Stomach (tissue), 9 donors: ENCODE results near the gene TRIM10. TPM values are rescaled to one million over a fixed set of nuclear protein-coding genes. Genes with fewer than 3 reads are reported as not detected.
A peak's percentile ranks its signal among the peaks of the same experiment; 100 is the strongest.
"Not testable (repeated sequence)": the region's sequence is repeated elsewhere in the genome, so short reads cannot be mapped to it uniquely, and the experiment has no call there.

Source experiments
- DNase-seq, 2 donors: peaks; one replicate each; pipeline versions ENCODE4 v3.0.0 to v3.0.0-alpha.2; 2013 to 2019
- H3K27ac ChIP-seq, 5 donors: fragments of 200-600 bp in 4 of 5; sonication (generic) in 4 of 5; one replicate each; pipeline ENCODE4 v1.5.1; 2013 to 2019; ENCODE audit warnings: mild to moderate bottlenecking in 1 of 5, moderate library complexity in 1 of 5
- H3K27me3 ChIP-seq, 3 donors: fragments of 200-600 bp; sonication (generic); one replicate each; pipeline ENCODE4 v1.5.1; 2017 to 2019; ENCODE audit warnings: mixed run types in 1 of 3
- H3K36me3 ChIP-seq, 4 donors: fragments of 200-600 bp; sonication (generic); 1 replicate in 3 of 4; 2 replicates in 1 of 4; pipeline ENCODE4 v1.5.1; 2016 to 2019
- H3K4me1 ChIP-seq, 4 donors: fragments of 200-600 bp; sonication (generic); one replicate each; pipeline ENCODE4 v1.5.1; 2016 to 2019
- H3K4me3 ChIP-seq, 4 donors: fragments of 200-600 bp; sonication (generic) in 3 of 4; one replicate each; pipeline ENCODE4 v1.5.1; 2016 to 2019; ENCODE audit warnings: mild to moderate bottlenecking in 1 of 4
- H3K9me3 ChIP-seq, 4 donors: fragments of 200-600 bp; sonication (generic); one replicate each; pipeline ENCODE4 v1.5.1; 2016 to 2019
- EP300 ChIP-seq: sonication (generic); formaldehyde crosslinking; IDR thresholded peaks from one replicate; pipeline ENCODE4 v1.6.1; 2017; ENCODE audit warnings: antibody characterized with exemption
- POLR2A ChIP-seq, 4 donors: fragments of 450-650 bp; IDR thresholded peaks; one replicate each; pipeline ENCODE4 v1.6.1; 2016; ENCODE audit warnings: antibody characterized with exemption in 4 of 4, control low read depth in 2 of 4, mild to moderate bottlenecking in 1 of 4, moderate library complexity in 1 of 4
- POLR2AphosphoS5 ChIP-seq, 3 donors: sonication (generic); formaldehyde crosslinking; IDR thresholded peaks; one replicate each; pipeline ENCODE4 v1.6.1; 2016; ENCODE audit warnings: antibody characterized with exemption in 3 of 3
- WGBS, 5 donors: extraction: QIAGEN DNeasy Blood & Tissue Kit in 3 of 5; methylation state at CpG; one replicate each; pipeline versions ENCODE4 v1.1.5 to v1.1.7; 2013 to 2018; 5-methylcytosine and 5-hydroxymethylcytosine counted together
- intact Hi-C: fragments of 100-400 bp; cut with DNase I; formaldehyde crosslinking; loops from one replicate; pipeline ENCODE4 v1.15.1; 2023; ENCODE audit warnings: low total_unique reads
- polyA plus RNA-seq, 3 donors: library from polyadenylated mRNA; stranded (reverse); fragments of 200-250 nt; gene quantifications; one replicate each; pipeline ENCODE4 v1.2.3, GENCODE V29; 2013
- total RNA-seq, 5 donors: library from RNA; depleted of rRNA; stranded (reverse); fragments of >200 nt; gene quantifications; one replicate each; pipeline versions ENCODE4 v1.1.0 to v1.2.3, GENCODE V29; 2014 to 2016
- TF ChIP-seq, protein P1 (sequence below), 7 experiments: fragments of 450-650 bp in 4 of 7; fragments of 200-600 bp in 3 of 7; sonication (generic) in 3 of 7; IDR thresholded peaks; one replicate each; pipeline ENCODE4 v1.5.1; 2016 to 2019; ENCODE audit warnings: antibody characterized with exemption in 7 of 7, control low read depth in 2 of 7, mild to moderate bottlenecking in 1 of 7
- donor health status: healthy with polysubstance abuse.
- donor health status: Bipolar disorder and iron deficiency.
- donor health status: healthy.

TRIM10 gene
- total and polyA plus RNA-seq, 8 donors = 0.37 to 2.3 (median 0.58) TPM; not detected in 5

DNA sequence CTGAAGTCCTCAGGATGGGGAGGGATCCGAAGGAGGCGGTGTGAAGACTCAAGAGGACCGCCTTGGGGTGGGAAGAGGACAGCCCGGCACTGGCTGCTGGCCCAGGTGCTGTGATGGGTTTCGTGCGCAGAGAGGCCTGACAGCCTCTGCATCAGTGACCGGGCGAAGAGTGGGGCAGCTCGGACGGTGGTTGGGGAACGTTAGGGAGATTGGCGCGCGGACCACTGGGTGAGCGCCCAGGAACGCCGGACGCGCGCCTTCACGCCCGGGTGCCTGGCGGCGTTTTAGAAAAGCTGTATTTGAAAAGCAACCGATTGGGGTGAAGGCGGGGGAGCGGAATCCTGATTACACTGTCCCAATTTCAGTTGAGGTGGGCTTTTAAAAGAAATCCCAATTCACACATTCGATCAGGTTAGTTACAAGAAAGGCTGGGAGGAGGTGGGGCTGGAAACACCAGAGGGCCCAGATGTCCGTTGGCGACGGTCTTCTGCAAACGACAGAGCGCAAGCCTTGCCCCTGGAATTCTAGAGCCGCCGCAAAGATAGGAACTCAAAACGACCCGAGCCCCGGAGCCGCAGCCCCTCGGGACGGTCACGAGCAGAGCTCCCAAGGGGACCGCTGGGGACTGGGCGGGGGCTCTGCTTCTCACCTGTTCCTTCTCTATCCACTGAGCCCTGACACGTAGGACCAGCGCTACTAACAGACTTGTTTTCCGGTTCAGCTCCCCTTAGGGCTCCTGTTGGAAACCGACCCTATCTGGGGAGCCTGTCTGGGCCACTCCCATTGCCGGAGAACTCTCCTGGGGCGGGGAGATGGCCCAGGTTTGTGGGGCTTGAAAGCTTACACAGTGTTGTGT, 33.5 kb downstream of the TRIM10 start:
- Histone ChIP-seq H3K4me1 (peaks cover 7 to 24% (median 18%) of the 10 kb centered on the region in 4 donors), H3K4me3 (peak overlapping the region in 2 of 4 donors; percentile 23 to 34), H3K27me3 (peaks cover 11 to 80% (median 47%) of the 10 kb centered on the region in 3 donors), H3K36me3 (no peaks in the 10 kb centered on the region), H3K9me3 (no peaks in the 10 kb centered on the region), H3K27ac (no peak overlapping the region)
- peak in 1 of 2 donors; percentile 33 for DNase-seq
- intact Hi-C loops = no loop called here
- TF ChIP-seq, protein P1, sequence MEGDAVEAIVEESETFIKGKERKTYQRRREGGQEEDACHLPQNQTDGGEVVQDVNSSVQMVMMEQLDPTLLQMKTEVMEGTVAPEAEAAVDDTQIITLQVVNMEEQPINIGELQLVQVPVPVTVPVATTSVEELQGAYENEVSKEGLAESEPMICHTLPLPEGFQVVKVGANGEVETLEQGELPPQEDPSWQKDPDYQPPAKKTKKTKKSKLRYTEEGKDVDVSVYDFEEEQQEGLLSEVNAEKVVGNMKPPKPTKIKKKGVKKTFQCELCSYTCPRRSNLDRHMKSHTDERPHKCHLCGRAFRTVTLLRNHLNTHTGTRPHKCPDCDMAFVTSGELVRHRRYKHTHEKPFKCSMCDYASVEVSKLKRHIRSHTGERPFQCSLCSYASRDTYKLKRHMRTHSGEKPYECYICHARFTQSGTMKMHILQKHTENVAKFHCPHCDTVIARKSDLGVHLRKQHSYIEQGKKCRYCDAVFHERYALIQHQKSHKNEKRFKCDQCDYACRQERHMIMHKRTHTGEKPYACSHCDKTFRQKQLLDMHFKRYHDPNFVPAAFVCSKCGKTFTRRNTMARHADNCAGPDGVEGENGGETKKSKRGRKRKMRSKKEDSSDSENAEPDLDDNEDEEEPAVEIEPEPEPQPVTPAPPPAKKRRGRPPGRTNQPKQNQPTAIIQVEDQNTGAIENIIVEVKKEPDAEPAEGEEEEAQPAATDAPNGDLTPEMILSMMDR (IDR thresholded peaks at IDR 0.05) = no peak
- no peak for TF ChIP-seq POLR2AphosphoS5 (IDR thresholded peaks at IDR 0.05)
- 8 to 18% (median 10%) methylated on average over 35 to 50 of the region's 50 CpGs for WGBS, 5 donors

DNA sequence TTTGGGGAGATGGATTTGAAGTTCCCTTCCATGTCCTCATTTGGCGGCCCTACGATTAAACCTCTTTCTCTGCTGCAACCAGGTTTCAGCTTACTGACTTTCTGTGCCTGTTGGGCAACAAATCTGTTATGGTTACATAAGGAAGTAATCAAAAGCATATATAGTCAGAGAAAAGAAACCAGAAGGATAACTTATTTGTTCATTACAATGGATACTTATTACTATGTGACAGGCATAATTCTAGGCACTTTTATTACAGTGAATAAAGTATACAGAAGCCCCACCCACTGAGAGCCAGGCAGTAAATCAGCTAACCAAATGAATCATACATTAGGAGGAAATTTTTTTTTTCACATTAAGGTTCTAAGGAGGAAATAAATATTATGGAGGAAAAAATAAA, 38.5 kb downstream of the TRIM10 start:
- intact Hi-C loops = no loop called here
- DNase-seq = peak in 1 of 2 donors; percentile 42
- H3K4me3 ChIP-seq = no peak overlapping the region
- H3K9me3 ChIP-seq = no peaks in the 10 kb centered on the region
- H3K4me1 ChIP-seq = peaks cover 1 to 6% (median 4%) of the 10 kb centered on the region in 4 donors
- H3K36me3 ChIP-seq = no peaks in the 10 kb centered on the region
- H3K27ac ChIP-seq = peak overlapping the region in 2 of 5 donors; percentile 23 to 53
- TF ChIP-seq, protein P1 (IDR thresholded peaks at IDR 0.05) = no peak
- TF ChIP-seq POLR2AphosphoS5 (IDR thresholded peaks at IDR 0.05) = no peak
- no peak for TF ChIP-seq POLR2A (IDR thresholded peaks at IDR 0.05)
- no peak for TF ChIP-seq EP300
- H3K27me3 ChIP-seq = peaks cover 0 to 46% (median 6%) of the 10 kb centered on the region in 3 donors
- WGBS, 5 donors = 24 to 68% (median 57%) methylated on average over 2 of the region's 2 CpGs

DNA sequence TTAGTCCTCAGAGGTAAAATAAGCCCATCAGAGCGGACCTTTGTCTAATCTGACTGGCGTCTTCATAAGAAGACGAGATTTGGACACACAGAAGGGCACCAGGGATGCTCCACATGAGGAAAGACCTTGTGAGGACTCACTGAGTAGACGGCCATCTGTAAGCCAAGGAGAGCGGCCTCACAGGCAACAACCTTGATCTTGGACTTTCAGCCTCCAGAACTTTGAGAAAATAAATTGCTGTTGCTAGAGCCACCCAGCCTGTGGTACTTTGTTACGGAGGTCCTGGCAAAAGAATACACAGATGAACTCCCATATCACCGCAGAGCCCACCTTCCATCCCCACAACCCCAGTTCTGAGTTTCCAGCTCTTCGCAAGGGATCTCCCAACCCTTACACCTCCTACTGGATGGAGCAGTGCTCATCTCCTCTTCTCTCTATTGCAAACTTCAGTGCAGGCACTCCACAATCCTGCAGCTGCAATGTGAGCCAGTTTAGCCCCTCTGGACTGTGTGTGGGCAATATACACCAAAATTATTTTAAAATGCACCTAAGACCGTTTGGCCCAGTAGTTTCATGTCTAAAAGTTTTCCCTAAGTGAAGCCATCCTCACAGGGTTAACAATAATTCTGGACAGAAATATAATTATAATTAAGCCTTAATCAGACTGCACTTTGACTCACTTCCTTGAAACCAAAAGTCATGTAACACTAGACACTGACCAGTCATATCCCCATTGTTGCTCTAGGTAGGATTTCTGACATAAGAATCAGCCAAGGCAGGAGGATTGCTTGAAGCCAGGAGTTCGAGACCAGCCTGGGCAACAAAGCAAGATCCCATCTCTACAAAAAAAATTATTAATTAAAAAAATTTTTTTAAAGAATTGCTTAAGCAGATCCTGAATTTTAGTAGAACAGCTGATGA, 39.3 kb downstream of the TRIM10 start:
- no peak for DNase-seq
- H3K4me3 ChIP-seq = no peak overlapping the region
- 73 to 85% (median 78%) methylated on average over 10 of the region's 10 CpGs for WGBS, 5 donors
- TF ChIP-seq, protein P1 (IDR thresholded peaks at IDR 0.05) = no peak
- TF ChIP-seq EP300 = no peak
- TF ChIP-seq POLR2A (IDR thresholded peaks at IDR 0.05) = no peak
- peak overlapping the region in 2 of 5 donors; percentile 10 to 53 for H3K27ac ChIP-seq
- H3K36me3 ChIP-seq = no peaks in the 10 kb centered on the region
- no peaks in the 10 kb centered on the region for H3K4me1 ChIP-seq
- H3K9me3 ChIP-seq = no peaks in the 10 kb centered on the region
- intact Hi-C loops = no loop called here
- H3K27me3 ChIP-seq = peaks cover 0 to 46% (median 4%) of the 10 kb centered on the region in 3 donors

DNA sequence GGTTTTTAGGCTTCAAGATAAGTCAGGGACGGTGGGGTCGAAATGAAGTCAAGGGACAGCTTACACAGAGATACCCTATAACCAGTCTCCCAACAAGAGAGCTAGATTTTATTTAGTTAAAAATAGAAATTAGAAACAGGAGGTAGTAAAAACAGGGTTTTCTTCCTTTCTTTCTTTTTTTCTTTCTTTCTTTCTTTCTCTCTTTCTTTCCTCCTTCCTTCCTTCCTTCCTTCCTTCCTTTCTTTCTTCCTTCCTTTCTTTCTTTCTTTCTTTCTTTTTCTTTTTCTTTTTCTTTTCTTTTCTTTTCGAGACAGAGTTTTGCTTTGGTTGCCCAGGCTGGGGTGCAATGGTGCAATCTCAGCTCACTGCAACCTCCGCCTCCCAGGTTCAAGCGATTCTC, 42.3 kb downstream of the TRIM10 start:
- H3K27me3 ChIP-seq = peaks cover 0 to 43% (median 4%) of the 10 kb centered on the region in 3 donors

More for the DNA sequence above, 42.3 kb downstream of the TRIM10 start:
- H3K9me3 ChIP-seq, H3K36me3 ChIP-seq, intact Hi-C loops, H3K4me3 ChIP-seq, H3K27ac ChIP-seq, H3K4me1 ChIP-seq, DNase-seq: not testable (repeated sequence)
- WGBS, 5 donors = 87 to 91% (median 90%) methylated on average over 5 of the region's 5 CpGs
